HG02642 (cell line): ENCODE measurements around the gene EYS.

Experiments used
- ATAC-seq: cut with Tn5 transposase; IDR thresholded peaks from one replicate; pipeline ENCODE4 v1.9.1; 2021; ENCODE audit warnings: mild to moderate bottlenecking; ENCODE audit not compliant: unreplicated experiment, poor library complexity

Gene EYS

DNA sequence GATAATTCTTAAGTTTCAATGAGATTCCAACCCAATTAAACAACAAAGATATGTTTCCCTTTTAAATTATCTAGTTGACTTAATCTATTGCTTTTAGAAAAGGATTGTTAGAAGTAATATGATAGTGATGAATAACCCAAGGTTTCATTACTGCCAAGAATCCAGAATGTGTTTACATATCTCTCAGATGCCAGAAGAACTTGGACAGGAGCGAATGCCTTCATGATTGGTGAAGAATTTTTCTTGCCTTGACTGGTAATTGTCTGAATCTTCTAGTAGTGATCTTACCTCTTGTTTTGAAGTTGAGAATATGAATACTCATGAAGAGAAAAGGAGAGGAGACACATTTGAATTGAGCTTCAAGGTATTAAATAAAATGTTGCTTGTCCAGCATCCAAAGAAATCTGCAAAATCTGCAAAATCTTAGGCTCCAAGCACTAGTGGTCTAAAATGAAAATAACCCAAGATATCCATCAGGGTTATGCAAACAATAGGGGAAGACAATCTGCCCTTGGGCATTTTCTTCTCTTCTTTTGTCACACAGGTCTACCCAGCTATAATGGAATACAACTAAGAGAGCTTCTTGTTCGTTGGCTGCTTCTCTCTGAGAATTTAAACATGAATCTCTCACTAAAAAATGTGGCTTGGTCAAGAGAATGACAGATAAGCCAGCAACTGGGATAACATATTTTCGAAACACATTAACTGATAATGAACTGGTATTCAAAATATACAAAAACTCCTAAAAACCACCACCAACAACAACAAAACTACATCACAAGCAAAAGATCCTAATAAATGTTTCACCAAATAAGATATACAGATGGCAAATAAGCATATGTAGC is 928.9 kb downstream of the EYS start:
- no peak for ATAC-seq

- ATAC-seq, result no peak
These were observed 930.7 kb downstream of the EYS start for GRCh38 chr6:64776359-64776758.

DNA sequence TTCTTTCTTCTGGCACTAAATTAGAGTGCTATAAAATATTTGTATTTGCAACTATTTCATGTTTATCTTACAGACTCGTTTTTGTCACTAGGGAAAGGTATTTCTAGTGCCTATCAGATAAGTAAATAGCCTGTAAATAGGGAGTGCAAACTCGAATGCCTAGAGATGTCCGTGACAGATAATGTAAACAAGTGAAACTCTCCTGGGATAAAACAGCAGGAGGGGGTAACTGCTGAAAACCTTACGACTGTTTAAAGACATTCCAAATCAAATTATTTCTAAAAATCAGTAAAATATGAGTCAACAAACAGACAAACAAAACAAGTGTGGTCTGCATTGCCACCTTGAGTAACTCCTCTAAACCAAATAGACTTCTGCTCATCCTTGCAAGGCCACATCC is 932.1 kb downstream of the EYS start:
- ATAC-seq, result no peak

- ATAC-seq, result no peak
These were observed 956.1 kb downstream of the EYS start for GRCh38 chr6:64750910-64751309.

GRCh38 chr6:64737418-64737817 is 969.6 kb downstream of the EYS start:
- no peak for ATAC-seq

- ATAC-seq, result no peak
These were observed 970.5 kb downstream of the EYS start for GRCh38 chr6:64736421-64736950.

DNA sequence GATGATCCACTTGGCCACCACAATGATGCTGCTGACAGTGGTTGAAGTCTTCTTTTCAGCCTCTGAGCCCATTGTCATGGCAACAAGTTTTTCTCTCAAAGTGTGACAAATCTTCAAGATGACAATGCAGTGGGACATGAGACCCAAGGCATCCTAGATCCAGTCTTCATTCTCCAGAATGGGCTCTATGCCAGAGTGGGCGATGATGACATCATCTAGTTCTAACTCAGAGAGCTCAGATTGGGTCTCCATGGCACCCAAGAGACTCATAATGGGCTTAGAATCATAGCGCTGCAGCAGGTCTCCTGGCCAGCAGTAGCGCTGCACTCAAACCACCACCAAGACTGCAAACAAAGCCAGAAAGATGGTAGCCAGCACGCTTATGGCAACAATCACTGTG is 973.6 kb downstream of the EYS start:
- no peak for ATAC-seq

DNA sequence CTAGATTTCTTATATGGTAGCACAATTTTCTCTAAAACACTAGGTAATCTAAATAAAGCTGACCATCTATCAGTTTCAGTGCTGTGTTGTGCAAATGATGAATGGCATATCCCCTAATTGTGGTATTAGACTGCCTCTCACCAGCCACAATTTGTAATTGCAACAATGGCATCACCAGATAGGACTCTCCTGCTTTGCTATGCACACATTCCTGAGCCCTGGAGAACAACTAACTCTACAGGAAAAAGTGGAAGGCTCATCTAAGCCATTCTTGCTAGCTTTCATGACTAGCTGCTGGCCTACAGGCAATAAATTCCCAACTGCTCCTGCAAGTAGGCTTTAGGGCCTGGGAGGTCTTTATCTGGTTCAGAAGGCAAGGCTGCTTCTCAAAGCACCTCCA is 974.1 kb downstream of the EYS start:
- no peak for ATAC-seq

DNA sequence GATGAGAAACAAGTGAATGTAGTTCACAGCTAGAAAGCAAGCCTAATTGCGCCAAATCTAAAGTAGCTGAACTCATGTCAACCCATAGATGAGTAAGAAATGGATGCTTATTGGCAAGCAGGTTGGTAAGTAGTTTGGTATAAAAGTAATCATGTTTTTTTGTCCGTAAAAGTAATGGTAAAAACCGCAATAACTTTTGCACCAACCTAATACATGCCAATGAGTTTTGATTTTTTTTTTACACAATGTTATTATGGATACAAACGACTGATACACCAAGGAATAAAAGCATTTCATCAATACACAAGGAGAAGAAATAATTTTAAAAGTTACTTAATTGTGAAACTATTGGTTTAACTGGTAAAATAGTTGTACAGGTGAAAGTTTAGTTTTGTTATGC is 977.5 kb downstream of the EYS start:
- ATAC-seq, result no peak

DNA sequence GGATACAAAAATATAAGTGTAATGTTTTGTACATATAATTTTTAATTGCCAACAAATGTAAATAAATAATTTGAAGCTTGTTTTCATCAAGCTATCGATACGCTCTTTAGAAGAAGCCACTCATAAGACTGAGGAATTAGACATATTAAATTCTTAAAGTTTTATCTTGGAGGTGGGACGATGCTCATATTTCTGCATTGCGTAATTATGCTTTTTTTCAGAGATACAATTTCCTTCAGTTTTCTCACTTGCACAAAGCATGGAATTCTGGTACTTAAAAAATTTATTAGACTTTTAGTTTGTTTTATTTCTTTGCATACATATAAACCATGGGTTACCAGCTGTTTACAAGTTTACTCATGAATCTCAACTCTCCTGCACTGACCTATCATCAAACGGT is 980.0 kb downstream of the EYS start:
- no peak for ATAC-seq

DNA sequence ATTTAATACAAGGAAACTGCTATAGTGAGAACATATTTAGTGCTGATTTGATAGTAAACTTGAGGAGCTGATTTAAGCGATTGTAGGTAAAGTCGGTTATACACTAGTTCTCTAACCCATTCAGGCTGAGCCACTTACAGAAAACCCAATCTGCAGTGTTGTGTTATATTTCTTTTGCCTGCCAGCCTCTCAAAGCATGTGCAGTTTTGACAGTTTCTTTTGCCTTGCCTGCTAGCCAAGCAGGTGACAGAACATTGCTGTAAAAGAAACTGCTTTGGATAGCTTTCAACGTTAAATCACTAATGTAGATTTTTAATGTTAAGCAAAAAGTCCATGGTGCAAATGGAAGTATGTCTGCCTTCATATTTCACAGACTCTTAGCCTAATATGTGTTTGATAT is 982.9 kb downstream of the EYS start:
- ATAC-seq, result no peak

- ATAC-seq, result no peak
These were observed 983.5 kb downstream of the EYS start for GRCh38 chr6:64723327-64724058.

GRCh38 chr6:64721865-64722264 is 985.2 kb downstream of the EYS start:
- no peak for ATAC-seq

DNA sequence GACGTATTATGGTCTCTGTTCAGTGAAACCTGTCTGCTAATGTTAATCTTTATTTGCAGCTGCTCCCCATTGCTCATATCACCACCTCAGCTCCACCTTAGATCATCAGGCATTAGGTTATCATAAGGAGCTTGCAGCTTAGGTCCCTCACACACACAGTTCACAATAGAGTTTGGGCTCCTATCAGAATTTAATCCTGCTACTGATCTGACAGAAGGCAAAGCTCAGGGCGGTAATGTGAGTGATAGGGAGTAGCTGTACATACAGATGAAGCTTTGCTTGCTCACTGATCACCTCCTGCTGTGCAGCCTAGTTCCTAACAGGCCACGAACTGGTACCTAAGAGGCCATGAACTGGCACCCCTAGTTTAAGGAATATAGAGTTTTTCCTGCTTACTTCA is 989.7 kb downstream of the EYS start:
- ATAC-seq, result no peak

DNA sequence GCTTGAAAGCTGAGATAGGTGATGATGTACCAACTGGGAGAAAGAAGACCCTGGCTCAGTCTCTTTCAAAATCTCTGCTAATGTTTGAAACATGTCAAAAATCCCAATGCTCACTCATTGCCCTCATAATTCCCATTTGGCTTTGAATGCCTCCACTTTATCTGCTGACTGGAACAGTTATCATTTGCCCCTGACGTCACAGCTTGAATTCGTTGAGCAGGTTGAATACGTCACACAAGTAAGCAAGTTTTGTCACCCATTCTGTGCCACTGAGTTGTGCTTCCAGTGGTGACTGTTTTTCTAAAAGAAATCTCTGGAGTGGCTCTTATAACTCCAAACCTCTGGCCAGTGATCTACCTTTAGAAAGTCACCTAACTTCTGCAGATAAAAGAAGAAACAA is 991.4 kb downstream of the EYS start:
- no peak for ATAC-seq

GRCh38 chr6:64714073-64714472 is 993.0 kb downstream of the EYS start:
- ATAC-seq, result no peak

GRCh38 chr6:64713175-64713574 is 993.9 kb downstream of the EYS start:
- no peak for ATAC-seq

GRCh38 chr6:64712606-64713005 is 994.4 kb downstream of the EYS start:
- no peak for ATAC-seq

GRCh38 chr6:64703922-64704321 is 1003.1 kb downstream of the EYS start:
- no peak for ATAC-seq

DNA sequence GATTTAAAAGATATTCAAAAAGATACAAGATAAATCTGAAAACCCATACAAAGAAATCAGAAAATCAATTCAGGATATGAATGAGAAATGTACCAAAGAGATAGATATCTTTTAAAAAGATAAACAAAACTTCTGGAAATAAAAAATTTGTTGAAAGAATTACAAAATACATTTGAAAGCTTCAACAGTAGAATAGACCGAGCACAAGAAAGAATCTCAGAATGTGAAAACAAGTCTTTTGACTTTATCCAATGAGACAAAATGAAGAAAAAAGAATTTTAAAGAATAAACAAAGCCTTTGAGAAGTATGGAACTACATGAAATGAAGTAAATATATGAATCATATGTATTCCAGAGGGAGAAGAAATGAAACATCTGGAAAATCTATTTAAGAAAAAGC is 1011.0 kb downstream of the EYS start:
- no peak for ATAC-seq

GRCh38 chr6:64694356-64694755 is 1012.7 kb downstream of the EYS start:
- ATAC-seq, result no peak

- ATAC-seq, result no peak
These were observed 1016.0 kb downstream of the EYS start for GRCh38 chr6:64691064-64691463.
